Testis (tissue), 3 donors: Measurements from ENCODE around the gene GNG2. TPM values are rescaled to one million over a fixed set of nuclear protein-coding genes. Genes with fewer than 3 reads are reported as not detected.

Source experiments
- DNase-seq: peaks from one replicate; pipeline ENCODE4 v3.0.0-alpha.2; 2019
- H3K27ac ChIP-seq, 2 donors: fragments of 200-600 bp; sonication (generic); one replicate each; pipeline ENCODE4 v1.5.1; 2019
- H3K27me3 ChIP-seq: fragments of 200-600 bp; sonication (generic); one replicate; pipeline ENCODE4 v1.5.1; 2019
- H3K36me3 ChIP-seq: fragments of 200-600 bp; sonication (generic); one replicate; pipeline ENCODE4 v1.5.1; 2017; ENCODE audit warnings: low read depth; ENCODE audit errors: missing control alignments
- H3K4me1 ChIP-seq: fragments of 200-600 bp; sonication (generic); one replicate; pipeline ENCODE4 v1.5.1; 2019
- H3K4me3 ChIP-seq, 2 donors: fragments of 200-600 bp; sonication (generic); one replicate each; pipeline ENCODE4 v1.5.1; 2017 to 2019
- H3K9me3 ChIP-seq: fragments of 200-600 bp; sonication (generic); one replicate; pipeline ENCODE4 v1.5.1; 2017
- POLR2A ChIP-seq: fragments of 450-650 bp; IDR thresholded peaks from one replicate; pipeline ENCODE4 v1.6.1; 2017; ENCODE audit warnings: antibody characterized with exemption, mild to moderate bottlenecking, moderate library complexity
- WGBS, 2 donors: methylation state at CpG; one replicate each; pipeline ENCODE4 v1.1.5; 2018; 5-methylcytosine and 5-hydroxymethylcytosine counted together
- intact Hi-C: fragments of 100-400 bp; cut with DNase I; formaldehyde crosslinking; loops from one replicate; pipeline ENCODE4 v1.15.1; 2023; ENCODE audit warnings: low total_unique reads
- polyA plus RNA-seq: library from polyadenylated mRNA; stranded (reverse); fragments of 350-450 nt; fragmentation: Illumina TruSeq; extraction: RNeasy Lipid Tissue Mini Kit (QIAGEN cat#74804); gene quantifications from one replicate; pipeline ENCODE4 v1.2.3, GENCODE V29; 2014; ENCODE audit warnings: low read depth, low replicate concordance; ENCODE audit not compliant: insufficient read depth
- total RNA-seq, 2 donors: library from RNA; depleted of rRNA; stranded (reverse); fragments of >200 nt; gene quantifications; one replicate each; pipeline ENCODE4 v1.2.3, GENCODE V29; 2016
- TF ChIP-seq, protein P1 (sequence below), 3 experiments: fragments of 450-650 bp in 2 of 3; fragments of 200-600 bp in 1 of 3; sonication (generic) in 1 of 3; IDR thresholded peaks; one replicate each; pipeline ENCODE4 v1.5.1; 2016 to 2019; ENCODE audit warnings: antibody characterized with exemption in 3 of 3, mild to moderate bottlenecking in 2 of 3, moderate library complexity in 1 of 3

Gene GNG2
- total and polyA plus RNA-seq, 3 donors from 2014 or later, result 248 to 312 (median 250) TPM

DNA sequence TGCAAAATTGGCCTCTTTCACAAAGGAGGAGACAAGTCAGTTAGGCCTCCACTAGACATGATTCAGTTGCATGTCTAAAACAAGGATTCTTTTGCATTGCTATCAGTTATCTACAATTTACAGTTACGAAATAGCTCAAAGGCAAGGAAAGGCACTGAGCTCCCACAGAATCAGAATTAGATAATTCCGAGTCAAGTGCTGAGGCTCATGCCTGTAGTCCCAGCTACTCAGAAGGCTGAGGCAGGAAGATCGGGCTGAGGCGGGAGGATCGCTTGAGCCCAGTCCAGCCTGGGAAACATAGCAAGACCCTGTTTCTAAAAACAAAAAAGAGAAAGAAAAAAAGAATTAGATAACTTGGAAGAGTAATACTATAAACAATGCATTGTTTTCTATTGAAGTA is 116.7 kb downstream of the GNG2 start:
- Histone ChIP-seq H3K4me1 (peaks cover 29% of the 10 kb centered on the region), H3K4me3 (no peak overlapping the region), H3K27me3 (no peaks in the 10 kb centered on the region), H3K9me3 (no peaks in the 10 kb centered on the region), H3K36me3 (no peaks in the 10 kb centered on the region), H3K27ac (peak overlapping the region; percentile 71 to 74)
- peak; percentile 74 for DNase-seq
- intact Hi-C loops, result no loop called here
- TF ChIP-seq POLR2A, result no peak
- TF ChIP-seq, protein P1, sequence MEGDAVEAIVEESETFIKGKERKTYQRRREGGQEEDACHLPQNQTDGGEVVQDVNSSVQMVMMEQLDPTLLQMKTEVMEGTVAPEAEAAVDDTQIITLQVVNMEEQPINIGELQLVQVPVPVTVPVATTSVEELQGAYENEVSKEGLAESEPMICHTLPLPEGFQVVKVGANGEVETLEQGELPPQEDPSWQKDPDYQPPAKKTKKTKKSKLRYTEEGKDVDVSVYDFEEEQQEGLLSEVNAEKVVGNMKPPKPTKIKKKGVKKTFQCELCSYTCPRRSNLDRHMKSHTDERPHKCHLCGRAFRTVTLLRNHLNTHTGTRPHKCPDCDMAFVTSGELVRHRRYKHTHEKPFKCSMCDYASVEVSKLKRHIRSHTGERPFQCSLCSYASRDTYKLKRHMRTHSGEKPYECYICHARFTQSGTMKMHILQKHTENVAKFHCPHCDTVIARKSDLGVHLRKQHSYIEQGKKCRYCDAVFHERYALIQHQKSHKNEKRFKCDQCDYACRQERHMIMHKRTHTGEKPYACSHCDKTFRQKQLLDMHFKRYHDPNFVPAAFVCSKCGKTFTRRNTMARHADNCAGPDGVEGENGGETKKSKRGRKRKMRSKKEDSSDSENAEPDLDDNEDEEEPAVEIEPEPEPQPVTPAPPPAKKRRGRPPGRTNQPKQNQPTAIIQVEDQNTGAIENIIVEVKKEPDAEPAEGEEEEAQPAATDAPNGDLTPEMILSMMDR (IDR thresholded peaks at IDR 0.05), result no peak
- 67 to 79% methylated on average over 5 of the region's 5 CpGs for WGBS, 2 donors

DNA sequence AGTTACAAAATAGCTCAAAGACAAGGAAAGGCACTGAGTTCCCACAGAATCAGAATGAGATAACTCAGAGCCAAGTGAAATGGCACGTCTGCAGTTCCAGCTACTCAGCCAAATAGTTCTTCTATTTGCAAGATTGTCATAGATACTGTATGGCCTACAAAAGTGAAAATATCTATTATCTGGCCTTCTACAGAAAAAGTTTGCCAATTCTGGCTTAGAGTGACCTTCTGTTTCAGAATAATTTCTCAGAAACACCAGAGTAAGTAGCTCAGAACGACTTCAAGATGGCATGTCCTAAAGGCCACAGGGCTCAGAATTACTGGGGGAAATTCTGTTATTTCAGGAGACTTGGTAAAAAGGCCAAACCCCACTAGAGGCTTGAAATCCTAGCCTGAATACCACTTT is 118.3 kb downstream of the GNG2 start:
- H3K4me3 ChIP-seq, result no peak overlapping the region
- peak overlapping the region; percentile 40 to 74 for H3K27ac ChIP-seq
- intact Hi-C loops, result no loop called here
- H3K4me1 ChIP-seq, result peaks cover 29% of the 10 kb centered on the region
- H3K9me3 ChIP-seq, result no peaks in the 10 kb centered on the region
- no peaks in the 10 kb centered on the region for H3K36me3 ChIP-seq
- 3 to 17% methylated on average over 2 of the region's 2 CpGs for WGBS, 2 donors
- peak; percentile 72 for DNase-seq
- no peaks in the 10 kb centered on the region for H3K27me3 ChIP-seq
- TF ChIP-seq POLR2A, result no peak
- TF ChIP-seq, protein P1 (IDR thresholded peaks at IDR 0.05), result no peak

DNA sequence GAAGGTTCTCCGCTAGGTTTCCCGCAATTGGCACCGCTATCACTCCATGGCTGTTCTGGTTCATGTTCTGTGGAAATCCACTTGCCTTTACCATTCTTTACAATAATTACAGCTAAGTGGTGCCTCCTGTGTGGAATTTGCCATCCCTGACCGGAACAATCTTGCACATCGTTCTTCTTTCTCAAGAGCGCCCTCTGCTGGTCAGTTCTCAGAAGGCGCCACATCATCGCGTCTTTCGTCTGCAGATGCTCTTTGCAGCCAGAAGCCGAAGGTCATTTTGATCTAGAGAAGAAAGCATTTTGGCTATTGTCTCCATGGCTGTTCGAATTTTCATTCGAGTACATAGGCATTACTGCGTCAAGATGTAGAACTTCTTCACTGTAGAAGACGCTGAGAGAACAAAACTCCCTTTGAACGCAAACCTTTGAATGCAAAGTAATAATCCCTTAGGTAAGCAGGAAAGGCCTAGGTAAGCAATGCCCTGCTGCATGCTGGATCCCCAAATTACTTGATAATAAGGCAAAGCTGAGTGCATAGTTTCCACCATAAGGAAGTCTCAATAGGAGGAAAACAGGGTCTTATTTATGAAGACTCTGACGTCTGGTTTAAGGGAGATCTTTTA is 118.8 kb downstream of the GNG2 start:
- Histone ChIP-seq H3K36me3 (no peaks in the 10 kb centered on the region), H3K4me3 (no peak overlapping the region), H3K4me1 (peaks cover 29% of the 10 kb centered on the region), H3K27ac (peak overlapping the region; percentile 40 to 74), H3K9me3 (no peaks in the 10 kb centered on the region), H3K27me3 (no peaks in the 10 kb centered on the region)
- 15 to 17% methylated on average over 17 of the region's 17 CpGs for WGBS, 2 donors
- TF ChIP-seq, protein P1 (IDR thresholded peaks at IDR 0.05), result peak; percentile 92 to 97 (median 94)
- TF ChIP-seq POLR2A, result no peak
- intact Hi-C loops, result no loop called here
- DNase-seq, result peak; percentile 96

DNA sequence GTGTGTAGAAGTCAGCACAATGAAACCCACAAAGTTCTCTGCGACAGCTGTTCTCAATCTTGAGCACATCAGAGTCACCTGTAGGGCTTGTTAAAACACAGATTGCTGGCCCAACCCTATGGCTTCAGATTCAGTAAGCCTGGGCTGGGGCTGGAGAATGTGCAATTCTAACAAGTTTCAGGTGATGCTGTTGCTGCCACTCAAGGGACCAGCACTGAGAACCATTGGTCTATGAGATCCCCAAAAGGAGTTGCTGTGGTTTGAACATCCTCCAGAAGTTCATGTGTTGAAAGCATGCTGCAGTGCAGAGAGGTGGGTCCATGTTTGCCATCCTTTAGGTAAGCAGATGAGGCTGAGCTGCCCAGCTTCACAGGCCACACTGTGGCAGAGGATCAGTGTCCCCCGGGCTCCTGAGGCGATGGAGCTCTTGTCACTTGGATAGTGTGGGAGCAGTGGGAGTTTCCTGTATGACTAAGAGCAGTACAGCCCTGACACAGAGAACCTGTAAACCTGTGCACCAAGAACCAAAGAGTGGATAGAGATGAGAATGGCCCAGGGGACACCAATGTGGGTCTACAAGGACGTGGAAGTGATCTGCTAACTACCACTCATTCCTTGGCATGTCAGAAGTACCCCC is 120.9 kb downstream of the GNG2 start:
- no peak for DNase-seq
- 87 to 100% methylated on average over 4 of the region's 4 CpGs for WGBS, 2 donors
- H3K4me3 ChIP-seq, result no peak overlapping the region
- no peaks in the 10 kb centered on the region for H3K27me3 ChIP-seq
- intact Hi-C loops, result no loop called here
- peaks cover 33% of the 10 kb centered on the region for H3K4me1 ChIP-seq
- no peaks in the 10 kb centered on the region for H3K36me3 ChIP-seq
- no peaks in the 10 kb centered on the region for H3K9me3 ChIP-seq
- TF ChIP-seq POLR2A, result no peak
- TF ChIP-seq, protein P1 (IDR thresholded peaks at IDR 0.05), result no peak
- peak overlapping the region in 1 of 2 donors; percentile 1 for H3K27ac ChIP-seq
